Endothelial cell of umbilical vein (primary cell): ENCODE results near the gene JARID2. TPM values are rescaled to one million over a fixed set of nuclear protein-coding genes. Genes with fewer than 3 reads are reported as not detected.

Experiments
- BruUV-seq: library from RNA; stranded (reverse); fragments of 400-500 nt; replicated peaks from 2 replicates; lab custom pipeline; 2021; lab: Mats Ljungman, UMichigan
- CTCF ChIA-PET: fragments of 300-600, 350-600 bp; sonication (Branson Sonifier 250); formaldehyde crosslinking; loops from one replicate; lab custom pipeline; 2021; ENCODE audit warnings: antibody characterized with exemption, inconsistent platforms; lab: Charles Lee
- POLR2A ChIA-PET: fragments of 300-600, 350-600 bp; sonication (Branson Sonifier 250); formaldehyde crosslinking; loops from one replicate; lab custom pipeline; 2021; ENCODE audit warnings: antibody characterized with exemption, inconsistent platforms; lab: Charles Lee
- DNase-seq: peaks from one replicate; pipeline ENCODE4 v3.0.0-alpha.2; 2011; ENCODE audit warnings: low read depth, low spot score
- FAIRE-seq: peaks from 2 replicates; lab custom pipeline; 2011; peaks lifted over from hg19 to GRCh38; lab: Jason Lieb, UNC
- H2AFZ ChIP-seq: 2 replicates; pipeline ENCODE4 v1.6.0; 2012; ENCODE audit warnings: low read depth, low read length, control low read depth, inconsistent platforms
- H3K27ac ChIP-seq: 2 replicates; pipeline ENCODE4 v1.5.1; 2011; ENCODE audit warnings: low read depth, mild to moderate bottlenecking, control low read depth, low read length, moderate library complexity; ENCODE audit not compliant: insufficient read depth
- H3K27me3 ChIP-seq, 2 experiments: 2 replicates each; pipeline versions ENCODE4 v1.6.0 to v1.6.1; 2011; ENCODE audit warnings: low read length in 2 of 2, mixed read lengths in 1 of 2; ENCODE audit not compliant: control insufficient read depth in 2 of 2, insufficient read depth in 2 of 2
- H3K36me3 ChIP-seq, 2 experiments: 2 replicates in 1 of 2; 3 replicates in 1 of 2; pipeline ENCODE4 v1.5.1; 2011; ENCODE audit warnings: low read length in 2 of 2, mild to moderate bottlenecking in 1 of 2, moderate library complexity in 1 of 2; ENCODE audit not compliant: control insufficient read depth in 2 of 2, insufficient read depth in 2 of 2; ENCODE audit errors: extremely low read depth in 1 of 2
- H3K4me1 ChIP-seq: 3 replicates; pipeline ENCODE4 v1.5.1; 2011; ENCODE audit warnings: mild to moderate bottlenecking, low read length; ENCODE audit not compliant: control insufficient read depth, insufficient read depth; ENCODE audit errors: extremely low read depth
- H3K4me2 ChIP-seq: 2 replicates; pipeline ENCODE4 v1.6.1; 2011; ENCODE audit warnings: low read length, control low read depth, mixed read lengths; ENCODE audit not compliant: insufficient read depth
- H3K4me3 ChIP-seq, 3 experiments: fragments of 200-600 bp in 1 of 3; sonication (generic), shearing (Covaris generic) in 1 of 3; replicated peaks in 1 of 3; 2 replicates each; pipeline ENCODE4 v1.5.1; 2011 to 2016; ENCODE audit warnings: control low read depth in 3 of 3, low read length in 3 of 3, mild to moderate bottlenecking in 2 of 3, inconsistent platforms in 1 of 3, low read depth in 1 of 3, moderate library complexity in 1 of 3; ENCODE audit not compliant: insufficient read depth in 1 of 3
- H3K79me2 ChIP-seq: 2 replicates; pipeline ENCODE4 v1.6.0; 2012; ENCODE audit warnings: low read length, inconsistent platforms; ENCODE audit not compliant: control insufficient read depth, insufficient read depth
- H3K9ac ChIP-seq: replicated peaks from 2 replicates; pipeline ENCODE3; 2011; ENCODE audit warnings: low read length, control low read depth; ENCODE audit not compliant: insufficient read depth; ENCODE audit errors: extremely low read depth
- H3K9me1 ChIP-seq: replicated peaks from 3 replicates; pipeline ENCODE4 v1.6.0; 2011; ENCODE audit warnings: mild to moderate bottlenecking, low read length; ENCODE audit not compliant: control insufficient read depth, insufficient read depth; ENCODE audit errors: extremely low read depth
- H3K9me3 ChIP-seq: replicated peaks from 2 replicates; pipeline ENCODE4 v1.5.1; 2012; ENCODE audit warnings: low read length, inconsistent platforms; ENCODE audit not compliant: control insufficient read depth, insufficient read depth
- H4K20me1 ChIP-seq: replicated peaks from 2 replicates; pipeline ENCODE3; 2011; ENCODE audit warnings: mild to moderate bottlenecking, low read length; ENCODE audit not compliant: control insufficient read depth, insufficient read depth; ENCODE audit errors: extremely low read depth
- CTCF ChIP-seq, 2 donors: IDR thresholded peaks; 1 replicate in 1 of 2; 2 replicates in 1 of 2; pipeline ENCODE4 v1.5.1; 2011; ENCODE audit warnings: low read length in 2 of 2, mild to moderate bottlenecking in 2 of 2, moderate library complexity in 2 of 2, control low read depth in 1 of 2, inconsistent platforms in 1 of 2, low read depth in 1 of 2; ENCODE audit not compliant: insufficient read depth in 1 of 2; ENCODE audit errors: extremely low read depth in 1 of 2
- EZH2 ChIP-seq: IDR thresholded peaks from 2 replicates; pipeline ENCODE4 v1.6.1; 2012; ENCODE audit warnings: borderline replicate concordance, low read depth, mild to moderate bottlenecking, moderate library complexity, low read length, inconsistent platforms; ENCODE audit not compliant: severe bottlenecking
- GATA2 ChIP-seq: IDR thresholded peaks from 2 replicates; pipeline ENCODE4 v1.7.0; 2011; ENCODE audit warnings: low read depth, mild to moderate bottlenecking, moderate library complexity, mixed read lengths, low read length; ENCODE audit not compliant: insufficient read length, insufficient read depth
- JUN ChIP-seq: IDR thresholded peaks from 2 replicates; pipeline ENCODE4 v1.6.1; 2011; ENCODE audit warnings: borderline replicate concordance, low read depth; ENCODE audit not compliant: insufficient read length, insufficient read depth
- POLR2AphosphoS5 ChIP-seq: IDR thresholded peaks from 2 replicates; pipeline ENCODE4 v1.6.1; 2012; ENCODE audit warnings: low read depth, mild to moderate bottlenecking, control low read depth, low read length, moderate library complexity; ENCODE audit not compliant: insufficient read depth
- dilution Hi-C: fragments of 300-500 bp; cut with MboI; formaldehyde crosslinking; loops from one replicate; pipeline ENCODE4 v1.15.0; 2019; ENCODE audit warnings: low sequenced_read_pairs; ENCODE audit not compliant: extremely low pct_ligation_motif_present
- intact Hi-C: fragments of 100-400 bp; cut with micrococcal nuclease; formaldehyde crosslinking; loops from one replicate; pipeline ENCODE4 v1.10.0; 2022
- polyA plus RNA-seq, 4 experiments: library from polyadenylated mRNA; depleted of rRNA in 3 of 4; stranded (reverse) in 3 of 4; unstranded in 1 of 4; fragments of >200 nt; gene quantifications; 2 replicates each; pipeline versions ENCODE4 v1.2.1 to v1.2.3, GENCODE V29; 2011 to 2012; ENCODE audit warnings: missing spikeins in 1 of 4
- total RNA-seq: library from RNA; stranded (reverse); gene quantifications from 2 replicates; pipeline ENCODE4 v1.2.3, GENCODE V29; 2021

The JARID2 gene
- total and polyA plus RNA-seq, 2 donors (not counting 3 experiments of a cell fraction or from before 2014, with no cell fraction given): 2.9 to 10.6 TPM

- H2AFZ ChIP-seq: no peak overlapping the region
- no peaks in the 10 kb centered on the region for H4K20me1 ChIP-seq
- FAIRE-seq (no peak), DNase-seq (no peak)
- no peaks in the 10 kb centered on the region for H3K79me2 ChIP-seq
- ChIA-PET POLR2A (no interaction called here), CTCF (interaction anchor here (1.2 to 3.6 kb wide), 3 partner anchors 8 to 15 kb away, joined by 3 to 16 read pairs (median 12); no protein-coding TSS in a partner anchor)
- H3K9me3 ChIP-seq: no peaks in the 10 kb centered on the region
- H3K4me3 ChIP-seq: no peak overlapping the region
- no peak overlapping the region for H3K27ac ChIP-seq
- no peaks in the 10 kb centered on the region for H3K27me3 ChIP-seq
- no peaks in the 10 kb centered on the region for H3K36me3 ChIP-seq
- H3K4me1 ChIP-seq: peaks cover 11% of the 10 kb centered on the region
- no peak overlapping the region for H3K9ac ChIP-seq
- BruUV-seq: no TSS peak
- TF ChIP-seq JUN: no peak
- TF ChIP-seq POLR2AphosphoS5: no peak
- no peak for TF ChIP-seq EZH2
- no peak for TF ChIP-seq GATA2
- no peak for TF ChIP-seq CTCF (IDR thresholded peaks at IDR 0.05; ENCODE audit: extremely low read depth in 1 of 2, insufficient read depth in 1 of 2, low read depth in 1 of 2, low read length in 2 of 2)
- dilution Hi-C loops: no loop called here
- intact Hi-C loops: no loop called here
- H3K9me1 ChIP-seq: no peaks in the 10 kb centered on the region
- no peak overlapping the region for H3K4me2 ChIP-seq
Observed at GRCh38 chr6:15475261-15475660, 229.4 kb downstream of the JARID2 start.
